Hematopoietic multipotent progenitor cell (in vitro differentiated cells): ENCODE data around the gene SIVA1. TPM values are rescaled to one million over a fixed set of nuclear protein-coding genes. Genes with fewer than 3 reads are reported as not detected.

Experiments
- DNase-seq, 3 donors: peaks; one replicate each; pipeline ENCODE4 v3.0.0-alpha.2; 2011 to 2015; ENCODE audit warnings: low read depth in 2 of 3, low spot score in 2 of 3
- total RNA-seq: library from RNA; depleted of rRNA; stranded (reverse); fragments of >200 nt; gene quantifications from one replicate; pipeline ENCODE4 v1.2.3, GENCODE V29; 2012

The SIVA1 gene
- total RNA-seq, 1 donor = 89.9 TPM

DNA sequence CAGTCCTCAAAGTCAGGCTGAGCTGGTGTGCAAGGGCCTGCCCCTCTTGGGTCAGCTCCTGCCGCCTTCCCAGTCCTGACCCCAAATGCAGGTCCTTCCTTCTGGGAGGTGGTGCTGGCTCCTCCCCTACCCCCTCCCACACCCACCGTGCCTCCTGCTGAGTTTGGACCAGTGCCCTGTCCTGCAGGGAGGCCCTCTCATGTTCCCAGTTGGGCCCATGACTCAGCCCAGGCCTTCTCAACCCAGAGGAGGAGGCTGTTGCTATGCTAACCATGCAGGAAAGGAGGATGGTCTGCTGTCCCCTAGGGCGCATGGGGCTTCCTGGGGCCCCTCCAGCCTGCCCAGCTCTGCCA, 52.4 kb downstream of the SIVA1 start:
- no peak for DNase-seq

DNA sequence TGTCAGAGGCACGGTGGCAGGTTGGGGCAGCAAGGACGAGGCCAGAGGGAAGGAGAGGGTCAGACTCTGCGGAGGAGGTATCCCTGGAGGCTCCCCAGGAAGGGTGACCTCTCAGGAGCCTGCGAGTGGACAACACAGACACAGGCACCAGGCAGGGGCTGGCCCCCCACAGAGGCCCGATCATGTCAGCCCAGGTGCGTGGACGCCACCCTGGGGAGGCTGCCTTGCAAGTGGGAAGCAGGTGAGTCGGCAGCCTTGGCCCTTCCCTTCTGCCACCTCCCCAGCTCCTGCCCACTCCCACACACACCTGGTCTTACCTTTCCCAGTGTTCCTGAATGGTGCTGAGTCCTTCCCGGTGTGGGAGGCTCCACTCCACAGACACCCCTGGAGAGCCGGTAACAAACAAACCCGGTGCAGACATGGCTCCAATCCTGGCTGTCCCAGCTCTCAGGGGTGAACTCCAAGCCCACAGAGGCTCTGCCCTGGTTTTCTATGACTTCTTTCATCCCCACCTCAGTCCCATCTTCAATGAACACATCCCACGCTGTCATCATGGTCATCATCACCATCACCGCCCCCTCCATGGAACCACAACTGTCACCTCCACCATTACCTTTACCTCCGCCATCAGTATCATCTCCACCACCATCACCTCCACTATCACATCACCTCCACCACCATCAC, 53.1 kb downstream of the SIVA1 start:
- no peak for DNase-seq

DNA sequence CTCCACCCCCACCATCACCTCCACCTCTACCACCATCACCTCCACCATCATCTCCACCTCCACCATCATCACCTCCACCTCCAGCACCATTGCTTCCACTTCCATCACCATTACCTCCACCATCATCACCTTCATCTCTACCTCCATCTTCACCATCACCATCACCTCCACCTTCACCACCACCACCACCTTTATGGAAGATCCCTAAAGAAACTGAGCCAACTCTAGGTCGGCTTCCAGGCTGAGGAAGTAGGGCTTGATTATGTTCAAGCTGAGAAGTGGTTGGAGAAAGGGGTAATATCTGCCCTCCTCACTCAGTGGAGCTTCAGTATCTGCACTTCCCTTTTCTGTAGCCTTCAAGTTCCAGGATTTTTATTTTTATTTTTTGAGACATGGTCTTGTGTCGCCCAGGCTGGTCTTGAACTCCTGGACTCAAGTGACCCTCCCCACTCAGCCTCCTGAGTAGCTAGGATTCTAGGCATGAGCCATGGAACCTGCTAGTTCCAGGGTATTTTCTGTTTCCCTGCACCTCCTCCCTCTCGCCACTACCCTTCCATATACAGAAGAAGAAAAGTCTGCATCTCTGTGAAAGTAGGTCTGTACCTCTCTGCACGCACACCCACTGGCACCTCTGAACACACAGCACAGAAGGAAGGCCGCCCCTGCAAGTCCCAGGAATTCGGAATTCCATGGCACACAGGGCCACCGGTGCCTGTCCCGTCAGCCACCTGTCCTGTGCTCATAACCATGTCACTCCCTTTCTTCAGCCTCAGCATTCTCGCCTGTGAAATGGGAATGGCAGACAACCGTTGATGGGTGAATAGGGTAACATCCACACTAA, 53.9 kb downstream of the SIVA1 start:
- DNase-seq = peak in 1 of 3 donors; percentile 32

DNA sequence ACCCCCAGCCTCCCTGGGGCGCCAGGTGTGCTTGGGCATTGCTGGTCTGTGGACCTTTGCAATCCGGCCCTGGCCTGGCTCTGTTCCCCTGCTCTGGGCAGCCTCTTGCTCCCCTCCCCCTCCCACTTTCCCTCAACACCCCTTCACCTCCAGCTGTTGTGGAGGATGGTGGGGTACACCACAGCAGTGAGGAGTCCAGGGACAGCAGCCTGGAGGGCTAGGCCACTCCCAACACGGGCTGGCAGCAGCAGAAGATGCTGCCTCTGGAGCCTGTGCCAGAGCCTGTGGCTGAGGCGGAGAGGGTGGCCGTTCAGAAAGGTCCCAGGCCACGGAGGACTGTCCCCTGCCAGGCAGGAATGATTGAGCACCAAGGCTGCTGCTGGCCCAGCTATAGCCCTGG, 55.5 kb downstream of the SIVA1 start:
- no peak for DNase-seq

Other genes starting within 250 kb of the SIVA1 start
- gene C14orf180, start 173.4 kb upstream of the SIVA1 start, total RNA-seq = not detected
- not detected for gene TMEM179, start 148.4 kb upstream of the SIVA1 start, total RNA-seq
- 37.4 TPM for gene INF2, start 63.5 kb upstream of the SIVA1 start, total RNA-seq
- gene ADSS1, start 28.9 kb upstream of the SIVA1 start, total RNA-seq = 3.8 TPM
- 130 TPM for gene AKT1, start 42.6 kb downstream of the SIVA1 start, total RNA-seq
- gene ZBTB42, start 48.0 kb downstream of the SIVA1 start, total RNA-seq = 11.8 TPM
- 0.81 TPM for gene CEP170B, start 112.1 kb downstream of the SIVA1 start, total RNA-seq
- 25.6 TPM for gene PLD4, start 171.7 kb downstream of the SIVA1 start, total RNA-seq
- gene AHNAK2, start 225.2 kb downstream of the SIVA1 start, total RNA-seq = under 0.01 TPM
- gene CLBA1, start 232.6 kb downstream of the SIVA1 start, total RNA-seq = 7.3 TPM